ENCODE measurements around the gene EVC2.

GRCh38 chr4:5750052-5750945 lies 41.9 kb upstream of the EVC2 start:
- TF ChIP-seq KLF1 (tag; IDR thresholded peaks at IDR 0.05) (no peak), MAX (CRISPR knock-in tag; IDR thresholded peaks at IDR 0.05) (no peak), FOXJ2 (tag; IDR thresholded peaks at IDR 0.05) (no peak), RAD21 (CRISPR knock-in tag; conservative IDR thresholded peaks at IDR 0.05 in 1 of 2, IDR thresholded peaks at IDR 0.05 in 1 of 2) (no peak)
